DOHH2 (cell line): Measurements from ENCODE around the gene SLC25A25.

Source experiments
- EZH2phosphoT487 ChIP-seq: fragments of 200-600 bp; sonication (generic); IDR thresholded peaks from 2 replicates; pipeline ENCODE4 v1.6.1; 2017; ENCODE audit warnings: borderline replicate concordance, mild to moderate bottlenecking, antibody characterized with exemption, low read length, moderate library complexity, mixed read lengths
- TF ChIP-seq, protein P1 (sequence below): fragments of 200-600 bp; sonication (generic); IDR thresholded peaks from one replicate; pipeline ENCODE4 v1.5.1; 2014; ENCODE audit warnings: antibody characterized with exemption, mild to moderate bottlenecking, low read depth, low read length; ENCODE audit not compliant: poor library complexity, severe bottlenecking

DNA sequence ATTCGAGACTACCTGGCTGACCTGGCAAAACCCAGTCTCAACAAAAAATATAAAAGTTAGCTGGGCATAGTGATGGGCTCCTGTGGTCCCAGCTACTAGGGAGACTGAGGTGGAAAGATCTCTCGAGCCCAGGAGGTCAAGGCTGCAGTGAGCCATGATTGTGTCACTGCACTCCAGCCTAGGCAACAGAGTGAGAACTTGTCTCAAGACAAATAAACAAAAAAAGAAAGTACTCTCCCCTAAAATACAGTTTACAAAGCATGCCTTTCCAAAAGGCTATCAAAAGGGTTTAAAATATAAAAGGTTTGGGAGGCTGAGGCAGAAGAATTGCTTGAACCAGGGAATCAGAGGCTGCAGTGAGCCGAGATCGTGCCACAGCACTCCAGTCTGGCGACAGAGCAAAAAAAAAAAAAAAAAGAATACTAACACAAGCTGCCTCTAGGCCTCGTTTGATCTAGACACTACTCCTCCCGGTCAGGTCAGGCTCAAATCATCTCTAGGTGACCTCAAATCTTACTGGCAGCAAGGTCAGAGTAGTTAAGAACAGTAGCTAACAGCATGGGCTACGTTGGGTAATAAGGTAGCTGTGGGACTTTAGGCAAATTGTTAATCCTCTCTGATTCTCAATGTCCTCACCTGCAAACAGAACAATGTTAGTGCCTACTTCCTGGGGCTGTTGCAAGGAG, 10.2 kb upstream of the SLC25A25 start:
- TF ChIP-seq, protein P1, sequence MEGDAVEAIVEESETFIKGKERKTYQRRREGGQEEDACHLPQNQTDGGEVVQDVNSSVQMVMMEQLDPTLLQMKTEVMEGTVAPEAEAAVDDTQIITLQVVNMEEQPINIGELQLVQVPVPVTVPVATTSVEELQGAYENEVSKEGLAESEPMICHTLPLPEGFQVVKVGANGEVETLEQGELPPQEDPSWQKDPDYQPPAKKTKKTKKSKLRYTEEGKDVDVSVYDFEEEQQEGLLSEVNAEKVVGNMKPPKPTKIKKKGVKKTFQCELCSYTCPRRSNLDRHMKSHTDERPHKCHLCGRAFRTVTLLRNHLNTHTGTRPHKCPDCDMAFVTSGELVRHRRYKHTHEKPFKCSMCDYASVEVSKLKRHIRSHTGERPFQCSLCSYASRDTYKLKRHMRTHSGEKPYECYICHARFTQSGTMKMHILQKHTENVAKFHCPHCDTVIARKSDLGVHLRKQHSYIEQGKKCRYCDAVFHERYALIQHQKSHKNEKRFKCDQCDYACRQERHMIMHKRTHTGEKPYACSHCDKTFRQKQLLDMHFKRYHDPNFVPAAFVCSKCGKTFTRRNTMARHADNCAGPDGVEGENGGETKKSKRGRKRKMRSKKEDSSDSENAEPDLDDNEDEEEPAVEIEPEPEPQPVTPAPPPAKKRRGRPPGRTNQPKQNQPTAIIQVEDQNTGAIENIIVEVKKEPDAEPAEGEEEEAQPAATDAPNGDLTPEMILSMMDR = no peak
- TF ChIP-seq EZH2phosphoT487 = no peak
